ENCODE data around the gene SCAF1. TPM values are rescaled to one million over a fixed set of nuclear protein-coding genes. Genes with fewer than 3 reads are reported as not detected.

SCAF1 gene
- total RNA-seq, 1 donor from 2014 or later: 105 TPM

- H4K20me1 ChIP-seq (ENCODE audit: insufficient read depth, low read length): peaks cover 73% of the 10 kb centered on the region
- H3K4me3 Mint-ChIP-seq (ENCODE audit: unreplicated experiment): no peak overlapping the region
Measured at GRCh38 chr19:49683814-49684250, 41.8 kb downstream of the SCAF1 start.

GRCh38 chr19:49684251-49684982 lies 42.4 kb downstream of the SCAF1 start:
- Mint-ChIP-seq H3K27me3 (ENCODE audit: low read depth, unreplicated experiment) (no peaks in the 10 kb centered on the region), H3K36me3 (ENCODE audit: low read depth, unreplicated experiment) (peaks cover 17% of the 10 kb centered on the region), H3K4me3 (ENCODE audit: unreplicated experiment) (no peak overlapping the region), H3K27ac (ENCODE audit: unreplicated experiment) (no peak overlapping the region), H3K9me3 (ENCODE audit: unreplicated experiment) (no peaks in the 10 kb centered on the region), H3K4me1 (ENCODE audit: low read depth, unreplicated experiment) (peaks cover 9% of the 10 kb centered on the region)
- peaks cover 74% of the 10 kb centered on the region for H4K20me1 ChIP-seq (ENCODE audit: insufficient read depth, low read length)
- H3K27me3 ChIP-seq (ENCODE audit: insufficient read depth, low read length): no peaks in the 10 kb centered on the region
- no peak overlapping the region for H3K4me2 ChIP-seq (ENCODE audit: low read length)
- TF ChIP-seq, protein P1, sequence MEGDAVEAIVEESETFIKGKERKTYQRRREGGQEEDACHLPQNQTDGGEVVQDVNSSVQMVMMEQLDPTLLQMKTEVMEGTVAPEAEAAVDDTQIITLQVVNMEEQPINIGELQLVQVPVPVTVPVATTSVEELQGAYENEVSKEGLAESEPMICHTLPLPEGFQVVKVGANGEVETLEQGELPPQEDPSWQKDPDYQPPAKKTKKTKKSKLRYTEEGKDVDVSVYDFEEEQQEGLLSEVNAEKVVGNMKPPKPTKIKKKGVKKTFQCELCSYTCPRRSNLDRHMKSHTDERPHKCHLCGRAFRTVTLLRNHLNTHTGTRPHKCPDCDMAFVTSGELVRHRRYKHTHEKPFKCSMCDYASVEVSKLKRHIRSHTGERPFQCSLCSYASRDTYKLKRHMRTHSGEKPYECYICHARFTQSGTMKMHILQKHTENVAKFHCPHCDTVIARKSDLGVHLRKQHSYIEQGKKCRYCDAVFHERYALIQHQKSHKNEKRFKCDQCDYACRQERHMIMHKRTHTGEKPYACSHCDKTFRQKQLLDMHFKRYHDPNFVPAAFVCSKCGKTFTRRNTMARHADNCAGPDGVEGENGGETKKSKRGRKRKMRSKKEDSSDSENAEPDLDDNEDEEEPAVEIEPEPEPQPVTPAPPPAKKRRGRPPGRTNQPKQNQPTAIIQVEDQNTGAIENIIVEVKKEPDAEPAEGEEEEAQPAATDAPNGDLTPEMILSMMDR (IDR thresholded peaks at IDR 0.05; ENCODE audit: insufficient read depth, low read depth, low read length): no peak
- no peak for TF ChIP-seq EZH2 (IDR thresholded peaks at IDR 0.05; ENCODE audit: insufficient read depth, low read length)
- H3K36me3 ChIP-seq (ENCODE audit: insufficient read depth, low read length): peaks cover 16% of the 10 kb centered on the region
- DNase-seq (ENCODE audit: low read depth) (no peak), FAIRE-seq (no peak)
- no peak overlapping the region for H3K27ac ChIP-seq (ENCODE audit: low read depth, low read length)
- H3K4me3 ChIP-seq (ENCODE audit: insufficient read depth, low read depth, low read length): no peak overlapping the region
- no peak overlapping the region for H3K9ac ChIP-seq (ENCODE audit: low read length)
- peaks cover 16% of the 10 kb centered on the region for H3K4me1 ChIP-seq (ENCODE audit: insufficient read depth, low read length)
- no peaks in the 10 kb centered on the region for H3K9me3 ChIP-seq (ENCODE audit: insufficient read depth, low read depth, low read length)
- no peak overlapping the region for H2AFZ ChIP-seq (ENCODE audit: low read depth, low read length)
- H3K79me2 ChIP-seq (ENCODE audit: insufficient read depth, low read length): peaks cover 37% of the 10 kb centered on the region

More at GRCh38 chr19:49683814-49684250, 41.8 kb downstream of the SCAF1 start:
- TF ChIP-seq, protein P1 (IDR thresholded peaks at IDR 0.05; ENCODE audit: insufficient read depth, low read depth, low read length): no peak
- TF ChIP-seq EZH2 (IDR thresholded peaks at IDR 0.05; ENCODE audit: insufficient read depth, low read length): no peak
- peaks cover 42% of the 10 kb centered on the region for H3K79me2 ChIP-seq (ENCODE audit: insufficient read depth, low read length)
- Mint-ChIP-seq H3K36me3 (ENCODE audit: low read depth, unreplicated experiment) (peaks cover 17% of the 10 kb centered on the region), H3K27me3 (ENCODE audit: low read depth, unreplicated experiment) (no peaks in the 10 kb centered on the region), H3K27ac (ENCODE audit: unreplicated experiment) (no peak overlapping the region), H3K4me1 (ENCODE audit: low read depth, unreplicated experiment) (peaks cover 9% of the 10 kb centered on the region), H3K9me3 (ENCODE audit: unreplicated experiment) (no peaks in the 10 kb centered on the region)
- peaks cover 16% of the 10 kb centered on the region for H3K36me3 ChIP-seq (ENCODE audit: insufficient read depth, low read length)
- no peak overlapping the region for H3K4me3 ChIP-seq (ENCODE audit: insufficient read depth, low read depth, low read length)
- no peak overlapping the region for H3K4me2 ChIP-seq (ENCODE audit: low read length)
- no peaks in the 10 kb centered on the region for H3K9me3 ChIP-seq (ENCODE audit: insufficient read depth, low read depth, low read length)
- no peak for DNase-seq (ENCODE audit: low read depth)
- no peaks in the 10 kb centered on the region for H3K27me3 ChIP-seq (ENCODE audit: insufficient read depth, low read length)
- peaks cover 20% of the 10 kb centered on the region for H3K4me1 ChIP-seq (ENCODE audit: insufficient read depth, low read length)
- H2AFZ ChIP-seq (ENCODE audit: low read depth, low read length): no peak overlapping the region
- H3K27ac ChIP-seq (ENCODE audit: low read depth, low read length): no peak overlapping the region
- H3K9ac ChIP-seq (ENCODE audit: low read length): no peak overlapping the region
- FAIRE-seq: no peak

- no peaks in the 10 kb centered on the region for H3K9me3 Mint-ChIP-seq (ENCODE audit: unreplicated experiment)
- Histone ChIP-seq H3K27me3 (ENCODE audit: insufficient read depth, low read length) (no peaks in the 10 kb centered on the region), H3K4me1 (ENCODE audit: insufficient read depth, low read length) (peaks cover 15% of the 10 kb centered on the region), H3K4me3 (ENCODE audit: insufficient read depth, low read depth, low read length) (no peak overlapping the region), H2AFZ (ENCODE audit: low read depth, low read length) (no peak overlapping the region), H3K36me3 (ENCODE audit: insufficient read depth, low read length) (peaks cover 16% of the 10 kb centered on the region), H3K9me3 (ENCODE audit: insufficient read depth, low read depth, low read length) (no peaks in the 10 kb centered on the region), H3K4me2 (ENCODE audit: low read length) (no peak overlapping the region), H4K20me1 (ENCODE audit: insufficient read depth, low read length) (peaks cover 68% of the 10 kb centered on the region), H3K79me2 (ENCODE audit: insufficient read depth, low read length) (peaks cover 30% of the 10 kb centered on the region), H3K27ac (ENCODE audit: low read depth, low read length) (no peak overlapping the region), H3K9ac (ENCODE audit: low read length) (no peak overlapping the region)
- DNase-seq (ENCODE audit: low read depth) (no peak), FAIRE-seq (no peak)
- TF ChIP-seq EZH2 (IDR thresholded peaks at IDR 0.05; ENCODE audit: insufficient read depth, low read length): no peak
- TF ChIP-seq, protein P1 (IDR thresholded peaks at IDR 0.05; ENCODE audit: insufficient read depth, low read depth, low read length): no peak
- no peaks in the 10 kb centered on the region for H3K27me3 Mint-ChIP-seq (ENCODE audit: low read depth, unreplicated experiment)
- H3K36me3 Mint-ChIP-seq (ENCODE audit: low read depth, unreplicated experiment): peaks cover 14% of the 10 kb centered on the region
- no peak overlapping the region for H3K4me3 Mint-ChIP-seq (ENCODE audit: unreplicated experiment)
- H3K4me1 Mint-ChIP-seq (ENCODE audit: low read depth, unreplicated experiment): peaks cover 8% of the 10 kb centered on the region
- H3K27ac Mint-ChIP-seq (ENCODE audit: unreplicated experiment): peak overlapping the region; percentile 58
Measured at GRCh38 chr19:49684983-49685553, 43.1 kb downstream of the SCAF1 start.

All from astrocyte (in vitro differentiated cells and primary cell).